ENCODE measurements around the gene STK24.
A peak's percentile ranks its signal among the peaks of the same experiment; 100 is the strongest.

Gene STK24

GRCh38 chr13:98492335-98493041 is 84.4 kb downstream of the STK24 start:
- Histone ChIP-seq H3K4me3 (ENCODE audit: low read depth in 1 of 2, low read length in 2 of 2) (no peak overlapping the region), H3K9ac (ENCODE audit: low read length) (no peak overlapping the region), H3K9me3 (ENCODE audit: low read length) (no peaks in the 10 kb centered on the region), H3K4me1 (ENCODE audit: insufficient read depth, low read length) (peaks cover 89% of the 10 kb centered on the region), H3K27ac (ENCODE audit: low read depth, low read length) (no peak overlapping the region), H3K36me3 (ENCODE audit: insufficient read depth, low read length) (no peaks in the 10 kb centered on the region), H3K27me3 (ENCODE audit: control insufficient read depth in 1 of 2, insufficient read depth in 2 of 2, low read length in 2 of 2) (no peaks in the 10 kb centered on the region)

DNA sequence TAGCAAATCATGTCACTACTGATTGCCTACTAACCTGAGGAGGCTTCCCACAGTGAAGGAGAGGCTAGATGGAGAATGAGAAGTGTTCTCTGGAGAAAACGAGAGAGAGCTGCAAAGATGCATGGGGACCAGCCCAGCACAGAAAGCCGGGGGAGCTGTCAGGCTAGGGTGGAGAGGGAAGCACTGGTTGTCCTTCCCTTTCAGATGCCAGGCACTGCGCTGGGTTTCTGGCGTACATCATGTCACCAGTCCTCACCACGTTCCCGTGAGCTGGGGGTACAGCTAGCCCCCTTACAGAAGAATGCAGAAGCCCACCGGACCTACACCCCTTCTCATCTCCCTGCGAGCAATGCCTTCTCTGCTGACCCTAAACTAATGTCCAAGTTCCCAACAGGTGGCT is 86.0 kb downstream of the STK24 start:
- Histone ChIP-seq H3K9me3 (ENCODE audit: low read length) (no peaks in the 10 kb centered on the region), H3K4me1 (ENCODE audit: insufficient read depth, low read length) (peaks cover 83% of the 10 kb centered on the region), H3K27me3 (ENCODE audit: control insufficient read depth in 1 of 2, insufficient read depth in 2 of 2, low read length in 2 of 2) (no peaks in the 10 kb centered on the region), H3K27ac (ENCODE audit: low read depth, low read length) (peak overlapping the region; percentile 65), H3K9ac (ENCODE audit: low read length) (no peak overlapping the region), H3K4me3 (ENCODE audit: low read depth in 1 of 2, low read length in 2 of 2) (no peak overlapping the region), H3K36me3 (ENCODE audit: insufficient read depth, low read length) (no peaks in the 10 kb centered on the region)

- Histone ChIP-seq H3K36me3 (ENCODE audit: insufficient read depth, low read length) (no peaks in the 10 kb centered on the region), H3K4me1 (ENCODE audit: insufficient read depth, low read length) (peaks cover 83% of the 10 kb centered on the region), H3K27me3 (ENCODE audit: control insufficient read depth in 1 of 2, insufficient read depth in 2 of 2, low read length in 2 of 2) (no peaks in the 10 kb centered on the region), H3K4me3 (ENCODE audit: low read depth in 1 of 2, low read length in 2 of 2) (no peak overlapping the region), H3K9me3 (ENCODE audit: low read length) (no peaks in the 10 kb centered on the region), H3K9ac (ENCODE audit: low read length) (no peak overlapping the region), H3K27ac (ENCODE audit: low read depth, low read length) (no peak overlapping the region)
Measured at GRCh38 chr13:98490195-98490836, 86.6 kb downstream of the STK24 start.

DNA sequence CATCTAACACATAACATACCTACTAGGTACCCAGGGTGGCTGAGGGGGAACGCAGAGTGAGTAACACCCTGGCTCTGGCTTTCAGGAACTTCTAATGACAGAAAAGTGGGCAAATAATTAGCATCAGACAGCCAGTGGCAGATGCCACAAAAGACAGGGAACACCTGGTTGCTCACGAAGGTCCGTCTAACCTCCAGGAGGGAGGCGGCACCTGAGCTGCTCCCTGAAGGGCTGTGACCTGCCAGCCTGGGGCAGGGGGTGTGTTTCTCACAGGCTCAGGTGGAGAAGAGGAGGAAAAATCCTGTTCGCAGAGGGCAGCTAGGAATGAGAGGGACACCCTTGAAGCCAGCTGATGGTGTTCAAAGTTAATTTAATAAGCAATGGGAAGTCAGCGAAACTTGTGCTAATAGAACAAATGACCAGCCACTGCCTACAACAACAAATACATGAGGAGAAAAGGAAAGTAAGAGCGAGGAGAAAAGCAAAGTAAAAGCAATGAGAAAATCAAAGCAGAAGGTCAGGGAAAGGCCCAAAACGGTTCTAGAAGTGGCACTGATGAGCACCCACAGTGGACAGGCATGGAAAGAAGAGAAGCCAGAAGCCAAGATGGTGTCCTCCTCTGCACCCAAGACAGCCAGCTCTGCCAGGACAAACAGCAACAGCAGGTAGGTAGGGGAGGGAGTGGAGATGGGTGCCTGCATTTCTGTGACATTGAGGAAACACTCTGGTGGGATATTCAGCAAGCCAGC is 87.3 kb downstream of the STK24 start:
- H3K36me3 ChIP-seq (ENCODE audit: insufficient read depth, low read length) = no peaks in the 10 kb centered on the region
- peaks cover 83% of the 10 kb centered on the region for H3K4me1 ChIP-seq (ENCODE audit: insufficient read depth, low read length)
- H3K27ac ChIP-seq (ENCODE audit: low read depth, low read length) = no peak overlapping the region
- no peaks in the 10 kb centered on the region for H3K9me3 ChIP-seq (ENCODE audit: low read length)
- no peaks in the 10 kb centered on the region for H3K27me3 ChIP-seq (ENCODE audit: control insufficient read depth in 1 of 2, insufficient read depth in 2 of 2, low read length in 2 of 2)
- H3K4me3 ChIP-seq (ENCODE audit: low read depth in 1 of 2, low read length in 2 of 2) = no peak overlapping the region
- peak overlapping the region; percentile 7 for H3K9ac ChIP-seq (ENCODE audit: low read length)

DNA sequence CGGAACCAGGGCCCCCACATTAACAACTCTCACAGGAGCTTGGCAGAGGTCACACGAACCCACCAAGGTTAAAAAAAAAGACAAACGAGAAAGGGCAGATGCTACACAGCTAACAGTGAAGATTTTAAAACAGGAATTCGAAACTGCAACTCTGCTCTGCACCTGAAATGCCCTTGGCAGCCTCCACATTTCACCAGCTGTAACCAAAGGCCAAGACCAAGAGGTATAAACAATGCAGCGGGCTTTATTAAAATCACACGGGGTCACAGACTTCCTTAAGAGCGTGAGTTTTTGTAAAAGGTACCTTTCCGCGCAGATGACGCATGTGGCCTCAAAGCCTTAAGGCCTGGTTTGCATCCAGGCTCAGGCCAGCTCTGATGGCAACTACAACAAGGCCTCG is 88.2 kb downstream of the STK24 start:
- no peaks in the 10 kb centered on the region for H3K9me3 ChIP-seq (ENCODE audit: low read length)
- H3K4me1 ChIP-seq (ENCODE audit: insufficient read depth, low read length) = peaks cover 88% of the 10 kb centered on the region
- H3K36me3 ChIP-seq (ENCODE audit: insufficient read depth, low read length) = no peaks in the 10 kb centered on the region
- no peak overlapping the region for H3K4me3 ChIP-seq (ENCODE audit: low read depth in 1 of 2, low read length in 2 of 2)
- H3K27me3 ChIP-seq (ENCODE audit: control insufficient read depth in 1 of 2, insufficient read depth in 2 of 2, low read length in 2 of 2) = no peaks in the 10 kb centered on the region
- peak overlapping the region; percentile 2 for H3K27ac ChIP-seq (ENCODE audit: low read depth, low read length)
- H3K9ac ChIP-seq (ENCODE audit: low read length) = peak overlapping the region; percentile 7

DNA sequence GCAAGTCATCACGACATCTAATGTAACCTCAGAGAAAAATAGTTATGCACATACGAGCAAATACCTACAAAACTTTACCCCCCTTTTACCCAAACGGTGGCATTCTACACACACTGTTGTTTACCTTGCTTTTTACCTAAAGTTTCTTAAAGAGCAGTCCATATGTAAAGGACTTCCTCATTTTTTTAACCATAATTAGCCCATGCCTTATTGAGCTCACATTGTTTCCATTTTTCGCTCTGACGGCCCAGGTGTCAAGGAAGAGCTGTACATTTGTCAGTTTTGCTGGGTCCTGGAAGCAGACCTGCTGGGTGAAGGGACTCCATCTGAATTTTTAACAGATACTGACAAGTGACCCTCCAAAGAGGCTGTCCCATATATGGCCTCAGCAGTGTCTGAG is 89.4 kb downstream of the STK24 start:
- no peak overlapping the region for H3K4me3 ChIP-seq (ENCODE audit: low read depth in 1 of 2, low read length in 2 of 2)
- H3K27me3 ChIP-seq (ENCODE audit: control insufficient read depth in 1 of 2, insufficient read depth in 2 of 2, low read length in 2 of 2) = no peaks in the 10 kb centered on the region
- peaks cover 90% of the 10 kb centered on the region for H3K4me1 ChIP-seq (ENCODE audit: insufficient read depth, low read length)
- H3K9ac ChIP-seq (ENCODE audit: low read length) = no peak overlapping the region
- H3K36me3 ChIP-seq (ENCODE audit: insufficient read depth, low read length) = no peaks in the 10 kb centered on the region
- no peak overlapping the region for H3K27ac ChIP-seq (ENCODE audit: low read depth, low read length)
- H3K9me3 ChIP-seq (ENCODE audit: low read length) = no peaks in the 10 kb centered on the region

- Histone ChIP-seq H3K9me3 (ENCODE audit: low read length) (no peaks in the 10 kb centered on the region), H3K27me3 (ENCODE audit: control insufficient read depth in 1 of 2, insufficient read depth in 2 of 2, low read length in 2 of 2) (no peaks in the 10 kb centered on the region), H3K4me1 (ENCODE audit: insufficient read depth, low read length) (peaks cover 90% of the 10 kb centered on the region), H3K36me3 (ENCODE audit: insufficient read depth, low read length) (peaks cover 2% of the 10 kb centered on the region), H3K4me3 (ENCODE audit: low read depth in 1 of 2, low read length in 2 of 2) (no peak overlapping the region), H3K9ac (ENCODE audit: low read length) (no peak overlapping the region), H3K27ac (ENCODE audit: low read depth, low read length) (no peak overlapping the region)
Measured at GRCh38 chr13:98487016-98487415, 89.9 kb downstream of the STK24 start.

- no peaks in the 10 kb centered on the region for H3K27me3 ChIP-seq (ENCODE audit: control insufficient read depth in 1 of 2, insufficient read depth in 2 of 2, low read length in 2 of 2)
- no peak overlapping the region for H3K4me3 ChIP-seq (ENCODE audit: low read depth in 1 of 2, low read length in 2 of 2)
- no peaks in the 10 kb centered on the region for H3K9me3 ChIP-seq (ENCODE audit: low read length)
- H3K4me1 ChIP-seq (ENCODE audit: insufficient read depth, low read length) = peaks cover 94% of the 10 kb centered on the region
- H3K36me3 ChIP-seq (ENCODE audit: insufficient read depth, low read length) = peaks cover 7% of the 10 kb centered on the region
- H3K27ac ChIP-seq (ENCODE audit: low read depth, low read length) = no peak overlapping the region
- H3K9ac ChIP-seq (ENCODE audit: low read length) = no peak overlapping the region
Measured at GRCh38 chr13:98486412-98486811, 90.5 kb downstream of the STK24 start.

DNA sequence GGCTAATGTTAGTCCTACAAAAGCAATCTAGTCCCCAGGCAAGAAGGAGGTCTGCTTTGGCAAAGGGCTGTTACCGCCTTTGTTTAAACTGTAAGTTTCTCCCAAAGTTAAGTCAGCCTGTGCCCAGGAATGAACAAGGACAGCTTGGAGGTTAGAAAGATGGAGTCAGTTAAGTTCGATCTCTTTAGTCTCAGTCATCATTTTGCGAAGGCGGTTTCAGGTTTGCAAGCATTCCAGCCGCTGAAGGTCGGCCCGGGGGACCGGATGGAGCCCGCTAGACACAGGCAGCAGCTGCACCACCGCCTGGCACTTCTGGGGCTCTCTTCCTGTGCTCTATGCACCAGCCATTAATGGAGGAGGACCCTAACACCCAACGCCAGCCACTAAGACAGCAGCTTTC is 91.3 kb downstream of the STK24 start:
- H3K27ac ChIP-seq (ENCODE audit: low read depth, low read length) = peak overlapping the region; percentile 56
- H3K27me3 ChIP-seq (ENCODE audit: control insufficient read depth in 1 of 2, insufficient read depth in 2 of 2, low read length in 2 of 2) = no peaks in the 10 kb centered on the region
- H3K9me3 ChIP-seq (ENCODE audit: low read length) = no peaks in the 10 kb centered on the region
- H3K4me3 ChIP-seq (ENCODE audit: low read depth in 1 of 2, low read length in 2 of 2) = no peak overlapping the region
- H3K4me1 ChIP-seq (ENCODE audit: insufficient read depth, low read length) = peaks cover 93% of the 10 kb centered on the region
- H3K36me3 ChIP-seq (ENCODE audit: insufficient read depth, low read length) = peaks cover 7% of the 10 kb centered on the region
- peak overlapping the region; percentile 44 for H3K9ac ChIP-seq (ENCODE audit: low read length)

- Histone ChIP-seq H3K27me3 (ENCODE audit: control insufficient read depth in 1 of 2, insufficient read depth in 2 of 2, low read length in 2 of 2) (no peaks in the 10 kb centered on the region), H3K4me3 (ENCODE audit: low read depth in 1 of 2, low read length in 2 of 2) (no peak overlapping the region), H3K36me3 (ENCODE audit: insufficient read depth, low read length) (peaks cover 7% of the 10 kb centered on the region), H3K4me1 (ENCODE audit: insufficient read depth, low read length) (peaks cover 90% of the 10 kb centered on the region), H3K9me3 (ENCODE audit: low read length) (no peaks in the 10 kb centered on the region), H3K27ac (ENCODE audit: low read depth, low read length) (peak overlapping the region; percentile 66), H3K9ac (ENCODE audit: low read length) (peak overlapping the region; percentile 44)
Measured at GRCh38 chr13:98484289-98485219, 92.4 kb downstream of the STK24 start.

All from muscle layer of colon (tissue), 2 donors.